SK-N-SH (cell line): Measurements from ENCODE around the gene ARHGAP10. TPM values are rescaled to one million over a fixed set of nuclear protein-coding genes. Genes with fewer than 3 reads are reported as not detected.

Experiments
- CTCF ChIA-PET: fragments of 300-600, 350-600 bp; formaldehyde crosslinking; extraction: SDS; loops from one replicate; lab custom pipeline; 2021; lab: Yijun Ruan, JAX
- POLR2A ChIA-PET: fragments of 350-600 bp; sonication (Branson Sonifier 250); formaldehyde crosslinking; extraction: SDS; loops from one replicate; lab custom pipeline; 2020; ENCODE audit warnings: antibody characterized with exemption, inconsistent platforms; lab: Yijun Ruan, JAX
- DNase-seq: peaks from one replicate; pipeline ENCODE4 v3.0.0; 2012
- H2AFZ ChIP-seq: fragments of 200-600 bp; sonication (generic); 2 replicates; pipeline ENCODE4 v1.8.1; 2016; ENCODE audit warnings: antibody characterized with exemption, mild to moderate bottlenecking, low read depth
- H3F3A ChIP-seq: fragments of 200-600 bp; sonication (generic); replicated peaks from 2 replicates; pipeline ENCODE3; 2016; ENCODE audit warnings: antibody characterized with exemption, mild to moderate bottlenecking; ENCODE audit not compliant: insufficient read depth
- H3K27ac ChIP-seq, 2 experiments: fragments of 200-500 bp in 1 of 2; fragments of 200-600 bp in 1 of 2; sonication (Bioruptor generic) in 1 of 2; sonication (generic), shearing (Covaris generic) in 1 of 2; 2 replicates each; pipeline versions ENCODE4 v1.5.1 to v1.6.1; 2014 to 2016; ENCODE audit warnings: low read depth in 2 of 2, inconsistent platforms in 1 of 2, low read length in 1 of 2, mild to moderate bottlenecking in 1 of 2, mixed read lengths in 1 of 2
- H3K27me3 ChIP-seq: fragments of 200-600 bp; sonication (generic), shearing (Covaris generic); 2 replicates; pipeline ENCODE4 v1.6.1; 2016; ENCODE audit warnings: mixed run types; ENCODE audit not compliant: insufficient read depth
- H3K36me3 ChIP-seq, 2 experiments: fragments of 200-500 bp in 1 of 2; fragments of 200-600 bp in 1 of 2; sonication (Bioruptor generic) in 1 of 2; sonication (generic) in 1 of 2; replicated peaks in 1 of 2; 2 replicates each; pipeline versions ENCODE3 to v1.5.1; 2014 to 2016; ENCODE audit warnings: low read length in 1 of 2, mild to moderate bottlenecking in 1 of 2; ENCODE audit not compliant: insufficient read depth in 2 of 2, control insufficient read depth in 1 of 2
- H3K4me1 ChIP-seq, 2 experiments: fragments of 200-500 bp in 1 of 2; fragments of 200-600 bp in 1 of 2; sonication (Bioruptor generic) in 1 of 2; sonication (generic), shearing (Covaris generic) in 1 of 2; 2 replicates each; pipeline versions ENCODE4 v1.5.1 to v1.6.1; 2014 to 2016; ENCODE audit warnings: low read depth in 1 of 2, low read length in 1 of 2, mixed run types in 1 of 2; ENCODE audit not compliant: insufficient read depth in 2 of 2, control insufficient read depth in 1 of 2
- H3K4me2 ChIP-seq: fragments of 200-600 bp; sonication (generic), shearing (Covaris generic); 2 replicates; pipeline ENCODE4 v1.6.1; 2017; ENCODE audit warnings: mixed run types
- H3K4me3 ChIP-seq, 2 experiments: fragments of 200-500 bp in 1 of 2; fragments of 200-600 bp in 1 of 2; sonication (Bioruptor generic) in 1 of 2; sonication (generic), shearing (Covaris generic) in 1 of 2; 2 replicates each; pipeline versions ENCODE4 v1.5.1 to v1.8.1; 2014 to 2016; ENCODE audit warnings: low read depth in 2 of 2, inconsistent platforms in 1 of 2, low read length in 1 of 2, mild to moderate bottlenecking in 1 of 2, mixed read lengths in 1 of 2, moderate library complexity in 1 of 2
- H3K79me2 ChIP-seq: fragments of 200-600 bp; sonication (generic); 2 replicates; pipeline ENCODE4 v1.8.1; 2017; ENCODE audit warnings: mild to moderate bottlenecking; ENCODE audit not compliant: insufficient read depth
- H3K9ac ChIP-seq: fragments of 200-600 bp; sonication (generic); 2 replicates; pipeline ENCODE4 v1.6.1; 2017; ENCODE audit warnings: mixed run types
- H3K9me2 ChIP-seq: fragments of 200-600 bp; sonication (generic); 2 replicates; pipeline ENCODE4 v1.6.1; 2017; ENCODE audit warnings: mixed run types
- H3K9me3 ChIP-seq: fragments of 200-600 bp; sonication (generic); 2 replicates; pipeline ENCODE4 v1.6.1; 2017; ENCODE audit warnings: mixed run types, mild to moderate bottlenecking, moderate library complexity
- H4K20me1 ChIP-seq: fragments of 200-600 bp; sonication (generic); 2 replicates; pipeline ENCODE4 v1.6.1; 2017; ENCODE audit warnings: mild to moderate bottlenecking, mixed run types; ENCODE audit not compliant: insufficient read depth
- EZH2phosphoT487 ChIP-seq: fragments of 200-600 bp; sonication (generic); IDR thresholded peaks from 2 replicates; pipeline ENCODE4 v1.6.1; 2017; ENCODE audit warnings: low read depth, mixed run types, mild to moderate bottlenecking, antibody characterized with exemption, moderate library complexity, borderline replicate concordance
- GABPA ChIP-seq: IDR thresholded peaks from 2 replicates; pipeline ENCODE4 v1.4.0; 2012; ENCODE audit warnings: low read depth, mild to moderate bottlenecking
- JUND ChIP-seq: IDR thresholded peaks from 2 replicates; pipeline ENCODE4 v1.4.0; 2012
- MXI1 ChIP-seq: IDR thresholded peaks from 2 replicates; pipeline ENCODE4 v1.6.1; 2012; ENCODE audit warnings: mild to moderate bottlenecking, low read depth, low read length, improper control_type of control experiment
- NFIC ChIP-seq: IDR thresholded peaks from 2 replicates; pipeline ENCODE4 v1.4.0; 2012; ENCODE audit warnings: borderline replicate concordance
- NRF1 ChIP-seq: IDR thresholded peaks from 2 replicates; pipeline ENCODE4 v1.6.1; 2012; ENCODE audit warnings: low read depth, mild to moderate bottlenecking, low read length
- POLR2AphosphoS5 ChIP-seq: IDR thresholded peaks from 2 replicates; pipeline ENCODE4 v1.6.1; 2012; ENCODE audit warnings: low read depth, low read length
- RAD21 ChIP-seq: IDR thresholded peaks from 2 replicates; pipeline ENCODE4 v1.6.1; 2012; ENCODE audit warnings: mild to moderate bottlenecking, low read length
- RFX5 ChIP-seq: IDR thresholded peaks from 2 replicates; pipeline ENCODE4 v1.6.1; 2012; ENCODE audit warnings: mild to moderate bottlenecking, improper control_type of control experiment, low read length
- RXRA ChIP-seq: IDR thresholded peaks from 2 replicates; pipeline ENCODE4 v1.4.0; 2012; ENCODE audit warnings: low read depth, mild to moderate bottlenecking, borderline replicate concordance
- SIN3A ChIP-seq: IDR thresholded peaks from 2 replicates; pipeline ENCODE4 v1.6.1; 2012; ENCODE audit warnings: low read depth, mild to moderate bottlenecking, low read length, moderate library complexity, borderline replicate concordance
- TAF1 ChIP-seq: IDR thresholded peaks from 2 replicates; pipeline ENCODE4 v1.6.1; 2012; ENCODE audit warnings: low read depth, mild to moderate bottlenecking, low read length, moderate library complexity, borderline replicate concordance
- TCF12 ChIP-seq: IDR thresholded peaks from 2 replicates; pipeline ENCODE4 v1.4.0; 2012
- TEAD4 ChIP-seq: IDR thresholded peaks from 2 replicates; pipeline ENCODE4 v1.4.0; 2012; ENCODE audit warnings: mild to moderate bottlenecking, borderline replicate concordance; ENCODE audit not compliant: insufficient read depth
- WGBS: methylation state at CpG from one replicate; pipeline ENCODE4 v1.1.6; 2017; ENCODE audit warnings: low lambda C conversion rate; 5-methylcytosine and 5-hydroxymethylcytosine counted together
- polyA plus RNA-seq, 3 experiments: library from polyadenylated mRNA; depleted of rRNA; stranded (reverse); fragments of >200 nt; gene quantifications; 2 replicates each; pipeline ENCODE4 v1.2.3, GENCODE V29; 2012
- TF ChIP-seq, protein P1 (sequence below): IDR thresholded peaks from 2 replicates; pipeline ENCODE4 v1.4.0; 2012; ENCODE audit warnings: low read depth, borderline replicate concordance
- TF ChIP-seq, protein P2 (sequence below): IDR thresholded peaks from 2 replicates; pipeline ENCODE4 v1.4.0; 2012; ENCODE audit warnings: low read depth
- TF ChIP-seq, protein P3 (sequence below): IDR thresholded peaks from 2 replicates; pipeline ENCODE4 v1.6.1; 2012; ENCODE audit warnings: mild to moderate bottlenecking, low read depth, low read length, moderate library complexity
- TF ChIP-seq, protein P4 (sequence below): IDR thresholded peaks from 2 replicates; pipeline ENCODE4 v1.4.0; 2012; ENCODE audit warnings: low read depth, borderline replicate concordance

The ARHGAP10 gene
- polyA plus RNA-seq, 1 of the 3 experiments (the other 2 are of a cell fraction) = 15.1 TPM

DNA sequence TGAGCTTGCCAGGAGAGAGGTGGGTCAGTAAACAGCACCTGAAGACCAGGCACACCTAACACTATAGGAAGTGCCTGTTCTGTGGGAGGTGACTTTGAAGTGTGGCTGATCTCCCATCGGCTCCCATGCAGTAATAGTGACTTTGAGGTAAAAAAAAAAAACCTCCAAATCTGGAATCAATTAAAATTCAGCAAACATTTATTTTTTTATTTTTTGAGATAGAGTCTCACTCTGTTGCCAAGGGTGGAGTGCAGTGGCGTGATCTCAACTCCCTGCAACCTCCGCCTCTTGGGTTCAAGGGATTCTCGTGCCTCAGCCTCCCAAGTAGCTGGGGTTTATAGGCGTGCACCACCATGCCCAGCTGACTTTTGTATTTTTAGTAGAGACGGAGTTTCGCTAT, 32.4 kb downstream of the ARHGAP10 start:
- Histone ChIP-seq H3K27ac (no peak overlapping the region), H3K79me2 (peaks cover 82% of the 10 kb centered on the region), H3K36me3 (no peaks in the 10 kb centered on the region), H2AFZ (no peak overlapping the region), H3K4me3 (no peak overlapping the region), H4K20me1 (0 out of 2 replicates have a peak, but pooled peaks cover 3% of the 10 kb centered on the region), H3K4me1 (peaks cover 13 to 21% of the 10 kb centered on the region in 2 experiments; a peak in 3 of 4 replicates), H3K9me2 (no peaks in the 10 kb centered on the region), H3K27me3 (no peaks in the 10 kb centered on the region), H3F3A (peaks cover 3% of the 10 kb centered on the region), H3K9ac (no peak overlapping the region), H3K9me3 (no peaks in the 10 kb centered on the region), H3K4me2 (no peak overlapping the region)
- POLR2A ChIA-PET = no interaction called here
- TF ChIP-seq TCF12 (no peak), TAF1 (no peak), GABPA (no peak), SIN3A (no peak), RFX5 (no peak), MXI1 (no peak), JUND (no peak), RAD21 (no peak), EZH2phosphoT487 (no peak), TEAD4 (no peak), POLR2AphosphoS5 (no peak)
- TF ChIP-seq, protein P1, sequence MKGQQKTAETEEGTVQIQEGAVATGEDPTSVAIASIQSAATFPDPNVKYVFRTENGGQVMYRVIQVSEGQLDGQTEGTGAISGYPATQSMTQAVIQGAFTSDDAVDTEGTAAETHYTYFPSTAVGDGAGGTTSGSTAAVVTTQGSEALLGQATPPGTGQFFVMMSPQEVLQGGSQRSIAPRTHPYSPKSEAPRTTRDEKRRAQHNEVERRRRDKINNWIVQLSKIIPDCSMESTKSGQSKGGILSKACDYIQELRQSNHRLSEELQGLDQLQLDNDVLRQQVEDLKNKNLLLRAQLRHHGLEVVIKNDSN = no peak
- TF ChIP-seq, protein P2, sequence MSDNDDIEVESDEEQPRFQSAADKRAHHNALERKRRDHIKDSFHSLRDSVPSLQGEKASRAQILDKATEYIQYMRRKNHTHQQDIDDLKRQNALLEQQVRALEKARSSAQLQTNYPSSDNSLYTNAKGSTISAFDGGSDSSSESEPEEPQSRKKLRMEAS = no peak
- CTCF ChIA-PET = interaction anchor here (2.5 to 2.9 kb wide), 2 partner anchors 9 to 102 kb away, joined by 6 to 14 read pairs; no protein-coding TSS in a partner anchor
- DNase-seq = no peak
- WGBS = 77% methylated on average over 7 of the region's 7 CpGs

DNA sequence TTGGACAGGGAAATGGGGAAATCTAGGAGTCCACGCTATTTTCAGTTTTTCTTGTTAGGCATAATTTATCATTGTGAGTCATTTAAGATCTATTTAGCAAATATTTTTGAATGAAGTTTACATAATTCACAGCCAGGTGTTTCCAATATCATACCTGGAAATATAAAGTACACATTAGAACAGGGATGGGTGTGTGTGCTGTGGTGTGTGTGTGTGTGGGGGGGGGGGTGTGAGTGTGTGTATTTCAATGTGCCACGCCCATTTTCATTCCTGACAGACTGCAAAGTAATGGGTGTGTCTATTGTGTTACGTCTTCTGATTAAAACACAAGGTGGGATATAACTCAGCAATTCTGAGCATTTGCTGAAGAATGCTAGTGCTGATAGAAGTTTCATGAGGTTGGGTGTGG, 33.2 kb downstream of the ARHGAP10 start:
- POLR2A ChIA-PET = interaction anchor here (0.6 kb wide), 1 partner anchor 20 kb away, joined by 3 read pairs; no protein-coding TSS in a partner anchor
- no peaks in the 10 kb centered on the region for H3K9me2 ChIP-seq
- peaks cover 3% of the 10 kb centered on the region for H3F3A ChIP-seq
- H4K20me1 ChIP-seq = 0 out of 2 replicates have a peak, but pooled peaks cover 3% of the 10 kb centered on the region
- no peak overlapping the region for H3K4me2 ChIP-seq
- TF ChIP-seq EZH2phosphoT487 = no peak
- no peak for TF ChIP-seq POLR2AphosphoS5
- no peak for TF ChIP-seq NFIC
- TF ChIP-seq TCF12 = no peak
- TF ChIP-seq, protein P3, sequence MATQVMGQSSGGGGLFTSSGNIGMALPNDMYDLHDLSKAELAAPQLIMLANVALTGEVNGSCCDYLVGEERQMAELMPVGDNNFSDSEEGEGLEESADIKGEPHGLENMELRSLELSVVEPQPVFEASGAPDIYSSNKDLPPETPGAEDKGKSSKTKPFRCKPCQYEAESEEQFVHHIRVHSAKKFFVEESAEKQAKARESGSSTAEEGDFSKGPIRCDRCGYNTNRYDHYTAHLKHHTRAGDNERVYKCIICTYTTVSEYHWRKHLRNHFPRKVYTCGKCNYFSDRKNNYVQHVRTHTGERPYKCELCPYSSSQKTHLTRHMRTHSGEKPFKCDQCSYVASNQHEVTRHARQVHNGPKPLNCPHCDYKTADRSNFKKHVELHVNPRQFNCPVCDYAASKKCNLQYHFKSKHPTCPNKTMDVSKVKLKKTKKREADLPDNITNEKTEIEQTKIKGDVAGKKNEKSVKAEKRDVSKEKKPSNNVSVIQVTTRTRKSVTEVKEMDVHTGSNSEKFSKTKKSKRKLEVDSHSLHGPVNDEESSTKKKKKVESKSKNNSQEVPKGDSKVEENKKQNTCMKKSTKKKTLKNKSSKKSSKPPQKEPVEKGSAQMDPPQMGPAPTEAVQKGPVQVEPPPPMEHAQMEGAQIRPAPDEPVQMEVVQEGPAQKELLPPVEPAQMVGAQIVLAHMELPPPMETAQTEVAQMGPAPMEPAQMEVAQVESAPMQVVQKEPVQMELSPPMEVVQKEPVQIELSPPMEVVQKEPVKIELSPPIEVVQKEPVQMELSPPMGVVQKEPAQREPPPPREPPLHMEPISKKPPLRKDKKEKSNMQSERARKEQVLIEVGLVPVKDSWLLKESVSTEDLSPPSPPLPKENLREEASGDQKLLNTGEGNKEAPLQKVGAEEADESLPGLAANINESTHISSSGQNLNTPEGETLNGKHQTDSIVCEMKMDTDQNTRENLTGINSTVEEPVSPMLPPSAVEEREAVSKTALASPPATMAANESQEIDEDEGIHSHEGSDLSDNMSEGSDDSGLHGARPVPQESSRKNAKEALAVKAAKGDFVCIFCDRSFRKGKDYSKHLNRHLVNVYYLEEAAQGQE = no peak
- TF ChIP-seq NRF1 = no peak
- TF ChIP-seq TAF1 = no peak
- no peak for TF ChIP-seq RXRA
- TF ChIP-seq, protein P1 = no peak
- no peak for TF ChIP-seq SIN3A
- no peak for TF ChIP-seq RAD21
- TF ChIP-seq, protein P4, sequence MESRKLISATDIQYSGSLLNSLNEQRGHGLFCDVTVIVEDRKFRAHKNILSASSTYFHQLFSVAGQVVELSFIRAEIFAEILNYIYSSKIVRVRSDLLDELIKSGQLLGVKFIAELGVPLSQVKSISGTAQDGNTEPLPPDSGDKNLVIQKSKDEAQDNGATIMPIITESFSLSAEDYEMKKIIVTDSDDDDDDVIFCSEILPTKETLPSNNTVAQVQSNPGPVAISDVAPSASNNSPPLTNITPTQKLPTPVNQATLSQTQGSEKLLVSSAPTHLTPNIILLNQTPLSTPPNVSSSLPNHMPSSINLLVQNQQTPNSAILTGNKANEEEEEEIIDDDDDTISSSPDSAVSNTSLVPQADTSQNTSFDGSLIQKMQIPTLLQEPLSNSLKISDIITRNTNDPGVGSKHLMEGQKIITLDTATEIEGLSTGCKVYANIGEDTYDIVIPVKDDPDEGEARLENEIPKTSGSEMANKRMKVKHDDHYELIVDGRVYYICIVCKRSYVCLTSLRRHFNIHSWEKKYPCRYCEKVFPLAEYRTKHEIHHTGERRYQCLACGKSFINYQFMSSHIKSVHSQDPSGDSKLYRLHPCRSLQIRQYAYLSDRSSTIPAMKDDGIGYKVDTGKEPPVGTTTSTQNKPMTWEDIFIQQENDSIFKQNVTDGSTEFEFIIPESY = no peak
- no peak overlapping the region for H2AFZ ChIP-seq
- DNase-seq = no peak
- peaks cover 82% of the 10 kb centered on the region for H3K79me2 ChIP-seq
- peaks cover 13 to 21% of the 10 kb centered on the region in 2 experiments; a peak in 3 of 4 replicates for H3K4me1 ChIP-seq
- H3K9me3 ChIP-seq = no peaks in the 10 kb centered on the region
- no peak overlapping the region for H3K4me3 ChIP-seq
- H3K27ac ChIP-seq = no peak overlapping the region
- CTCF ChIA-PET = interaction anchor here (2.5 to 2.9 kb wide), 2 partner anchors 8 to 101 kb away, joined by 6 to 14 read pairs; no protein-coding TSS in a partner anchor
- no peaks in the 10 kb centered on the region for H3K27me3 ChIP-seq
- 71% methylated on average over 3 of the region's 3 CpGs for WGBS
- H3K36me3 ChIP-seq = no peaks in the 10 kb centered on the region
- H3K9ac ChIP-seq = no peak overlapping the region
